Activated naive CD8-positive, alpha-beta T cell treated with anti-CD3 and anti-CD28 coated beads for 36 hours (primary cell): ENCODE data around the gene NBAS. TPM values are rescaled to one million over a fixed set of nuclear protein-coding genes. Genes with fewer than 3 reads are reported as not detected.
"Not testable (repeated sequence)": the region's sequence is repeated elsewhere in the genome, so short reads cannot be mapped to it uniquely, and the experiment has no call there.

Experiments
- DNase-seq: peaks from one replicate; pipeline ENCODE4 v3.0.0; 2021
- H3K27ac Mint-ChIP-seq: one replicate; pipeline ENCODE4 v1.8.0; 2022; ENCODE audit warnings: mild to moderate bottlenecking, moderate library complexity, mixed read lengths
- H3K27me3 Mint-ChIP-seq: one replicate; pipeline ENCODE4 v1.8.0; 2022; ENCODE audit warnings: mild to moderate bottlenecking, mixed read lengths
- H3K36me3 Mint-ChIP-seq: one replicate; pipeline ENCODE4 v1.8.0; 2021; ENCODE audit warnings: mild to moderate bottlenecking, mixed read lengths
- H3K4me1 Mint-ChIP-seq: one replicate; pipeline ENCODE4 v1.8.0; 2021; ENCODE audit warnings: mixed read lengths
- H3K4me3 Mint-ChIP-seq: one replicate; pipeline ENCODE4 v1.8.0; 2022; ENCODE audit warnings: mild to moderate bottlenecking, moderate library complexity, mixed read lengths
- H3K9me3 Mint-ChIP-seq: one replicate; pipeline ENCODE4 v1.8.0; 2022; ENCODE audit warnings: mixed read lengths
- total RNA-seq, 2 experiments: library from RNA; stranded (reverse); gene quantifications; one replicate each; pipeline ENCODE4 v1.2.3, GENCODE V29; 2021

The NBAS gene
- total RNA-seq, 2 experiments from 2014 or later, result 34.1 to 38.2 TPM

- no peaks in the 10 kb centered on the region for H3K27me3 Mint-ChIP-seq
- no peaks in the 10 kb centered on the region for H3K9me3 Mint-ChIP-seq
- no peak for DNase-seq
- H3K36me3 Mint-ChIP-seq, result peaks cover 16% of the 10 kb centered on the region
- peaks cover 4% of the 10 kb centered on the region for H3K4me1 Mint-ChIP-seq
- no peak overlapping the region for H3K27ac Mint-ChIP-seq
- no peak overlapping the region for H3K4me3 Mint-ChIP-seq
Observed at GRCh38 chr2:15533860-15534480, 27.2 kb downstream of the NBAS start.

GRCh38 chr2:15532996-15533395 lies 28.1 kb downstream of the NBAS start:
- no peak overlapping the region for H3K4me3 Mint-ChIP-seq
- no peaks in the 10 kb centered on the region for H3K9me3 Mint-ChIP-seq
- no peak overlapping the region for H3K27ac Mint-ChIP-seq
- peaks cover 4% of the 10 kb centered on the region for H3K4me1 Mint-ChIP-seq
- no peak for DNase-seq
- no peaks in the 10 kb centered on the region for H3K27me3 Mint-ChIP-seq
- H3K36me3 Mint-ChIP-seq, result peaks cover 18% of the 10 kb centered on the region

- peaks cover 4% of the 10 kb centered on the region for H3K4me1 Mint-ChIP-seq
- no peaks in the 10 kb centered on the region for H3K9me3 Mint-ChIP-seq
- no peak overlapping the region for H3K27ac Mint-ChIP-seq
- H3K36me3 Mint-ChIP-seq, result peaks cover 24% of the 10 kb centered on the region
- H3K4me3 Mint-ChIP-seq, result no peak overlapping the region
- no peaks in the 10 kb centered on the region for H3K27me3 Mint-ChIP-seq
- DNase-seq, result no peak
Observed at GRCh38 chr2:15531095-15531854, 29.9 kb downstream of the NBAS start.

DNA sequence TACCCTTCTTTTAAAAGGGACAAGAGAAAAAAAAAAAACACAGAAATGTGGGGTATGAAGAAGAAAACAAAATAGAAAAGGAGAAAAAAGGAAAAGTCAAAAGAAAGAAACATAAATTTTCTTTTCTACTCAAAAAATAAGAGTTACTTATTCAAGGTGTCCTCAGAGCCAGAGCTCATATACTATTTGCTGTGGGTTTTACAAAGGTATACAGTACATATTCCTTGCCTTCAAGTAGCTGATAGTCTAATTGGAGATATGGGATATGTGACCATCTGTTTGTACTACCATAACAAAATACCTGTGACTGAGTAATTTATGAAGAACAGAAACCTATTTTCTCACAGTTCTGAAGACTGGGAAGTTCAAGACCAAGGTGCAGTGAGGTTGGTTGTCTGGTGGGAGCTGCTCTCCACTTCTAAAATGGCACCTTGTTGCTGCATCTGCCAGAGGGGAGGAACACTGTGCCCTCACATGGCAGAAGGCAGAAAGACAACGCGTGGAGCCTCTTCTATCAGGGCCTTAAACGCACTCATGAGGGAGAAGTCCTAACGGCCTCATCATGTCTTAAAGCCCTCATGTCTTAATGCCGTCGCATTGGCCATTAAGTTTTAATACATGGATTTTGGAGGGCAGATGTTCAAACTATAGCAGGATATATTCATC lies 33.9 kb downstream of the NBAS start:
- H3K27ac Mint-ChIP-seq, result no peak overlapping the region

DNA sequence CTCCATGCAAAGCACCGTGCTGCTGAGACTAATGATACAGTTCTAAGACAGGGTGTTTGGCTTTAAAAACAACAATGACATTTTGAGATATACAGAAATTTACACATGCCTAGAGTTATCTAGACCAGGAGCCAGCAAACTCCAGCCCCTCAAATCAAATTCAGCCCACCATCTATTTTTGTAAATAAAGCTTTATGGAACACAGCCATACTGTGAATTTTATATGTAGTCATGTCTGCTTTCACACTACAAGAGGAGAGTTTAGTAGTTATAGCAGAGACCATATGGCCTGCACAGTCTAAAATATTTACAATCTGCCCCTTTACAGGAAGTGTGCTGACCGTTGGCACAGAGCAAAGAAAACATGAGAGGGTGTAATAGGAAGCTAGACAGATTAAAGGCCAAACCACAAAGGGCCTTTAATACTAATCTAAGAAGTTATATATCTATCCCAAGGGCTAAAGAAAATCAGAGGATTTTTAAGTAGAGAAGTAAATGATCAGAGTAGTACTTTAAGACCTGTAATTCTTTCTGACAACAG lies 39.4 kb downstream of the NBAS start:
- Mint-ChIP-seq H3K9me3 (no peaks in the 10 kb centered on the region), H3K27me3 (no peaks in the 10 kb centered on the region), H3K4me3 (no peak overlapping the region), H3K27ac (no peak overlapping the region), H3K4me1 (no peaks in the 10 kb centered on the region), H3K36me3 (peaks cover 27% of the 10 kb centered on the region)
- no peak for DNase-seq

More for the DNA sequence above, 33.9 kb downstream of the NBAS start:
- Mint-ChIP-seq H3K4me3 (no peak overlapping the region), H3K9me3 (no peaks in the 10 kb centered on the region), H3K4me1 (peaks cover 2% of the 10 kb centered on the region), H3K27me3 (no peaks in the 10 kb centered on the region), H3K36me3 (peaks cover 31% of the 10 kb centered on the region)
- no peak for DNase-seq

DNA sequence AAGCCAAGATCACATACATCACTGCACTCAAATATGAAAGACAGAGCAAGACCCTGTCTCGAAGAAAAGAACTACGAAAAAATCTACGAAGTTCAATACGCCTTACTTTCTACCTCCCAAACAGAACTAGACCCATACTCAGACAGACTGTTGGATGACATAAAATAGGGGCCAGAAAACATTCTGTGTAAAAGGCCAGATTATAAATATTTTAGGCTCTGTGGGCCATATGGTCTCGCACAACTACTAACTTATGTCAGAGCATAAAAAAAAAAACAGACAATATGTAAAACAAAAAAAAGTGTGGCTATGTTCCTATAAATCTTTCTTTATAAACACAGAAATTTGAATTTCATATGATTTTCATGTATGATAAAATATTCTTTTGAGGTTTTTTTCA lies 40.8 kb downstream of the NBAS start:
- H3K4me3 Mint-ChIP-seq, result no peak overlapping the region
- H3K4me1 Mint-ChIP-seq, result no peaks in the 10 kb centered on the region

GRCh38 chr2:15518759-15519158 lies 42.4 kb downstream of the NBAS start:
- DNase-seq, H3K4me1 Mint-ChIP-seq, H3K27ac Mint-ChIP-seq, H3K9me3 Mint-ChIP-seq, H3K4me3 Mint-ChIP-seq, H3K27me3 Mint-ChIP-seq: not testable (repeated sequence)
- peaks cover 20% of the 10 kb centered on the region for H3K36me3 Mint-ChIP-seq

More for the DNA sequence above, 40.8 kb downstream of the NBAS start:
- no peak overlapping the region for H3K27ac Mint-ChIP-seq
- H3K9me3 Mint-ChIP-seq, result no peaks in the 10 kb centered on the region
- no peak for DNase-seq
- H3K36me3 Mint-ChIP-seq, result peaks cover 26% of the 10 kb centered on the region
- H3K27me3 Mint-ChIP-seq, result no peaks in the 10 kb centered on the region

- H3K4me3 Mint-ChIP-seq, result no peak overlapping the region
- H3K27ac Mint-ChIP-seq, result no peak overlapping the region
- no peak for DNase-seq
- no peaks in the 10 kb centered on the region for H3K4me1 Mint-ChIP-seq
- peaks cover 24% of the 10 kb centered on the region for H3K36me3 Mint-ChIP-seq
- no peaks in the 10 kb centered on the region for H3K27me3 Mint-ChIP-seq
- H3K9me3 Mint-ChIP-seq, result no peaks in the 10 kb centered on the region
Observed at GRCh38 chr2:15517793-15518192, 43.3 kb downstream of the NBAS start.

- H3K9me3 Mint-ChIP-seq, result no peaks in the 10 kb centered on the region
- no peak for DNase-seq
- no peaks in the 10 kb centered on the region for H3K27me3 Mint-ChIP-seq
- H3K36me3 Mint-ChIP-seq, result peaks cover 19% of the 10 kb centered on the region
- no peak overlapping the region for H3K4me3 Mint-ChIP-seq
- no peaks in the 10 kb centered on the region for H3K4me1 Mint-ChIP-seq
- no peak overlapping the region for H3K27ac Mint-ChIP-seq
Observed at GRCh38 chr2:15511686-15512085, 49.4 kb downstream of the NBAS start.

DNA sequence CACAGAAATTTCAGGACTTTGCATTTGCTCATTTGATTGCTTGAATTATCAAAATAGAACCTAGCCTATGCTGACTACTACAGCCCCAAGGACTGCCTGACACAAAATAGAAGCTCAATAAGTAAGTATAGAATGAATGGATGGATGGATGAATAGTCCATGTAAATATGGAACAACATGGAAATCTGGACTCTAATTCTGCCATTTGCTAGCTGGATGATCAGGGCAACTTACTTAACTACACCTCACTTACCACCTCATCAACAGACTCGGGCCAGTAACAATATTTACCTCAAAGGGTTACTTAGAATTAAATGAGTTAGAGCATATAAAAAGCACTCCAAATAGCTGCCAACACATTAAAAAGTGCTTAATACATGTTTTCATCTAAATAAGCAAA lies 50.6 kb downstream of the NBAS start:
- Mint-ChIP-seq H3K4me3 (no peak overlapping the region), H3K4me1 (no peaks in the 10 kb centered on the region), H3K27me3 (no peaks in the 10 kb centered on the region), H3K9me3 (no peaks in the 10 kb centered on the region), H3K27ac (no peak overlapping the region), H3K36me3 (peaks cover 16% of the 10 kb centered on the region)
- DNase-seq, result no peak

GRCh38 chr2:15510131-15510530 lies 51.0 kb downstream of the NBAS start:
- Mint-ChIP-seq H3K27ac (no peak overlapping the region), H3K36me3 (peaks cover 19% of the 10 kb centered on the region), H3K4me3 (no peak overlapping the region), H3K4me1 (peaks cover 3% of the 10 kb centered on the region), H3K9me3 (no peaks in the 10 kb centered on the region), H3K27me3 (no peaks in the 10 kb centered on the region)
- no peak for DNase-seq

GRCh38 chr2:15507697-15508096 lies 53.4 kb downstream of the NBAS start:
- DNase-seq, result no peak
- Mint-ChIP-seq H3K4me3 (no peak overlapping the region), H3K36me3 (peaks cover 25% of the 10 kb centered on the region), H3K4me1 (peaks cover 7% of the 10 kb centered on the region), H3K9me3 (no peaks in the 10 kb centered on the region), H3K27me3 (no peaks in the 10 kb centered on the region), H3K27ac (no peak overlapping the region)

- peaks cover 29% of the 10 kb centered on the region for H3K36me3 Mint-ChIP-seq
- H3K9me3 Mint-ChIP-seq, result no peaks in the 10 kb centered on the region
- no peak overlapping the region for H3K27ac Mint-ChIP-seq
- peaks cover 7% of the 10 kb centered on the region for H3K4me1 Mint-ChIP-seq
- H3K27me3 Mint-ChIP-seq, result no peaks in the 10 kb centered on the region
- no peak for DNase-seq
- no peak overlapping the region for H3K4me3 Mint-ChIP-seq
Observed at GRCh38 chr2:15507061-15507460, 54.1 kb downstream of the NBAS start.

DNA sequence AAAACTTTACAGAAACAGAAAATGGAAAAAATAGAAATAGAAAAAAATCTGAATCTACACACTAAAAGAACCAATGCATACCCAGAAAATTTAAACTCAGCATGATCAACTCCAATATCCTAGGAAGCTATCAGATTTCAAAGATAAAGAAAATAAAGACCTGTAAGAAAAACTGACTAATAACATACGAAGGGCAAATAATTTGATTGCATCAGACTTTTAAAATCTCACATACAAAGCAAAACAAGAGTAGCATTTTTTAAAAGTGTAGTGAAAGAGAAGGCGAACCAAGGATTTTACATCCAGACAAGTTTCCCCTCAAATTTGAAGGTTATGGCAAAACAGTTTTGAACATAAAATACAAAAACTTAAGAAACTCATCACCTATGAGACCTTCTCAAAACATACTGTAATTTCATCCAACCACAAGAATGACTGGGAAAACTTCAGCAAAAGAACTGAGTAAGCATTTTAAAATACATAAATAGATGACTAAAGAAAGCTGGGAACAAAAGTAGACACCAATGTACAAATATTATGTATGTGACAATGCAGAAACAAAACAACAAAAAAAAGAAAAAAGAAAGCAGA lies 54.8 kb downstream of the NBAS start:
- no peaks in the 10 kb centered on the region for H3K9me3 Mint-ChIP-seq
- H3K4me1 Mint-ChIP-seq, result peaks cover 7% of the 10 kb centered on the region
- no peak overlapping the region for H3K4me3 Mint-ChIP-seq
- H3K27me3 Mint-ChIP-seq, result no peaks in the 10 kb centered on the region
- no peak overlapping the region for H3K27ac Mint-ChIP-seq
- peaks cover 29% of the 10 kb centered on the region for H3K36me3 Mint-ChIP-seq
- no peak for DNase-seq
